SKM-1 (cell line): ENCODE measurements around the gene PILRB.

Experiments
- DNase-seq: peaks from one replicate; lab custom pipeline; 2025; ENCODE audit not compliant: unreplicated experiment; lab: John Stamatoyannopoulos, UW

The PILRB gene

GRCh38 chr7:100400656-100401055, 42.7 kb downstream of the PILRB start:
- DNase-seq, result no peak

GRCh38 chr7:100401811-100402210, 43.9 kb downstream of the PILRB start:
- no peak for DNase-seq

DNA sequence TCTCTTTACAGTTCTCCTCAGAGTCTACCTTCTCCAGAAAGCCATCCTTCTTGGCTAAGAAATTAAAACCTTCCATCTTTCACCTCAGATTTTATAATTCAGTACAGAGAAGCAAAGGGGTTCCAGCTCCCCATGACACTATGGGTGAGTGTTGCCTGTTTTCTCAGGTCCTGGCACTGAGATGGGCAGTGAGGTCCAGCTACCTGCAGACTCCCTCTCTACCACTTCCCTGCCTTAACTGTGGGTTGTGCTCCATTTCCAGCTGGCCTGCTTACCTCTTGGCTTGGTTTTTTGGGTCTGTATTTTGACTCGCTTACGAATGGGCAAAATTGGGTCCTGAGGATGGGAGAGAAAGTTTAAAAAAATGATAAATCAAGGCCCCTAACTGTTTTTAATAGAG, 44.3 kb downstream of the PILRB start:
- DNase-seq, result no peak

- no peak for DNase-seq
Measured at GRCh38 chr7:100406767-100407166, 48.9 kb downstream of the PILRB start.

- DNase-seq, result peak; percentile 77
Measured at GRCh38 chr7:100407285-100408180, 49.6 kb downstream of the PILRB start.

DNA sequence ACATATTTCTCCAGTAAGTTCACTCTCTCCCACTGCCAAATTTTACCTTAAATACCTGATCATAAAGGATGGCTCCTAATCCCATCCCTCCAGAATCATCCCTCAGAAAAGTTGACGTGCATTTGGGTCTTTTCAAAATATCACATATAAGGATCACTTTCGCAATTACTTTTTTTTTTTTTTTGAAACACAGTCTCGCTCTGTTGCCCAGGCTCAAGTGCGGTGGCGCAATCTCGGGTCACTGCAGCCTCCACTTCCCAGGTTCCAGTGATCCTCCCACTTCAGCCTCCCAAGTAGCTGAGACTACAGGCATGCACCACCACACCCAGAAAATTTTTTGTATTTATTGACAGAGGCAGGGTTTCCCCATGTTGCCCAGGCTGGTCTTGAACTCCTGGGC, 53.2 kb downstream of the PILRB start:
- no peak for DNase-seq

DNA sequence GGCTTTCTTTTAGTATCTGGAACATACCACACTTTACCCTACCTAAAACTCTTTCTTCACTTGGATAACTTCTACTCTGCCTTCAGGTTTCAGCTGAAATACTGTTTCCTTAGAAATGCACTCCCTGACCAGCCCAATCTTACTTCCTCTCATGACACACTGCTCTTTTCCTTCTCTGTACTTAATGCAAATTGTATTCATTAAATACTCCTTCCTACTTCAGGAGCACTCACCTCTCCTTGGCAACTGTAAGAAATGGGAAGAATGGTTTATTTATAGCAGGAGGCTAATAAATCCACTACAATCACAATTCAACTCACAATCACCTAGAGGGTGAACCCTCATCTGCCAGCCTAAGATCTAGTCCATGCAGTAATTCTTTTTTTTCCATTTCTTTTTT, 55.4 kb downstream of the PILRB start:
- peak; percentile 50 for DNase-seq

GRCh38 chr7:100413889-100414288, 56.0 kb downstream of the PILRB start:
- no peak for DNase-seq

DNA sequence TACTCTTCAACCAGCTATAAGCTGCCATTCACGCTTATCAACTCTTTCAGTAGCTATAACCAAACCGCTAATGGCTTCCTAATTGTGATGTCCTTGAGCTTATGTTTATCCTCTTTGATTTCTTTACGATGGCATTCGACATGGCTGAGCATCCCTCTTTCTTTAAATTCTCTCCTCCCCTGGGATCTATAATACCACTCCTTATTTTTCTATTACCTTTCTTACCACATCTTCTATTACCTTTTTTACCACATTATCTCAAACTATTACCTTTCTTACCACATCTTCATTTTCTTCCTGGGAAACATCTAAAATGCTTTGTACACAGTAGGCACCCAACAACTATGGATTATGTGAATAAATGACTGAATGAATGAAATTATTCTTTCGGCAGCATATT, 57.5 kb downstream of the PILRB start:
- DNase-seq, result no peak
